Chondrocyte (in vitro differentiated cells): ENCODE data around the gene ART1. TPM values are rescaled to one million over a fixed set of nuclear protein-coding genes. Genes with fewer than 3 reads are reported as not detected.
A peak's percentile ranks its signal among the peaks of the same experiment; 100 is the strongest.

Source experiments
- DNase-seq: peaks from one replicate; pipeline ENCODE4 v3.0.0; 2021; ENCODE audit warnings: mixed read lengths, low spot score
- H3K27ac Mint-ChIP-seq: one replicate; pipeline ENCODE4 v1.8.0; 2021; ENCODE audit warnings: mild to moderate bottlenecking, moderate library complexity, mixed read lengths; ENCODE audit not compliant: unreplicated experiment
- H3K27me3 Mint-ChIP-seq: 2 replicates; pipeline ENCODE4 v1.8.0; 2021; ENCODE audit warnings: low read depth, mixed read lengths
- H3K36me3 Mint-ChIP-seq: 2 replicates; pipeline ENCODE4 v1.8.0; 2021; ENCODE audit warnings: low read depth, mixed read lengths
- H3K4me1 Mint-ChIP-seq: 2 replicates; pipeline ENCODE4 v1.8.0; 2021; ENCODE audit warnings: low read depth, mild to moderate bottlenecking, mixed read lengths
- H3K4me3 Mint-ChIP-seq: one replicate; pipeline ENCODE4 v1.8.0; 2021; ENCODE audit warnings: mild to moderate bottlenecking, moderate library complexity, mixed read lengths; ENCODE audit not compliant: unreplicated experiment
- H3K9me3 Mint-ChIP-seq: 2 replicates; pipeline ENCODE4 v1.8.0; 2021; ENCODE audit warnings: low read depth, mixed read lengths
- total RNA-seq: library from RNA; stranded (reverse); gene quantifications from 3 replicates; pipeline ENCODE4 v1.2.1, GENCODE V29; 2021
- TF ChIP-seq, protein P1 (sequence below): fragments of 200-600 bp; sonication (generic); IDR thresholded peaks from 2 replicates; pipeline ENCODE4 v1.5.0; 2021; ENCODE audit warnings: antibody characterized with exemption, mild to moderate bottlenecking, moderate library complexity

Gene ART1
- total RNA-seq, 1 donor from 2014 or later = not detected

DNA sequence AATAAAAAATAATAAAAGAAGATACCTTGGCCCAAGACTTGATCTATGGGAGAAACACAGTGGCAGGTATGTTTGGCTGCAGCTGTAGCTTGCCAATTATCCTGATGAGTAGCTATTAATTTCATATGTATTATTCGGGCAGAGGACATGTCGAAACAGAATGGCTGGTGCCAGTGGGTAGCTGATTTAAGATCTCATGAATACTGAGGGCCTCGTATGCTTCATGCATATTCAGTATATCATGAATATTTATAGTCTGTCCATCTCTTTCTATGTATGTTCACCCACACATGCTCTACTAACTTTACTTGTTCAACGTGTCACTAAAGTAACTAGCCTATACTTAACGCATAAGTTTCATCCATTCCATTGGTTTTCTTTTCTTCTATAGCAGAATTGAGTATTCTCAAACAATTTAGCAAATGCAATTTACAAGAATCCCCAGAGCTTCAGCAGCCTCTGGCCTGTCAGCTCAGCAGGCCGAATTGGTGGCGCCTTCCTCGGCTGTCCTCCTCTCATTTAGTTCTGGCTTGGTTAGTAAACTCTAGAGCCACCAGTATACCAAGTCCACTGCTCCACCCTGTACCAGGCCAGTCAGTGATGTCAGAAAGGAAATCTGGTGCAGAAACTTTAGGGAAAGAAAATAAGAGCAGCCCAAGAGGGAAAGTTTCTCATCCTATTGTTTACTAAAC is 21.0 kb upstream of the ART1 start:
- no peaks in the 10 kb centered on the region for H3K9me3 Mint-ChIP-seq
- TF ChIP-seq, protein P1, sequence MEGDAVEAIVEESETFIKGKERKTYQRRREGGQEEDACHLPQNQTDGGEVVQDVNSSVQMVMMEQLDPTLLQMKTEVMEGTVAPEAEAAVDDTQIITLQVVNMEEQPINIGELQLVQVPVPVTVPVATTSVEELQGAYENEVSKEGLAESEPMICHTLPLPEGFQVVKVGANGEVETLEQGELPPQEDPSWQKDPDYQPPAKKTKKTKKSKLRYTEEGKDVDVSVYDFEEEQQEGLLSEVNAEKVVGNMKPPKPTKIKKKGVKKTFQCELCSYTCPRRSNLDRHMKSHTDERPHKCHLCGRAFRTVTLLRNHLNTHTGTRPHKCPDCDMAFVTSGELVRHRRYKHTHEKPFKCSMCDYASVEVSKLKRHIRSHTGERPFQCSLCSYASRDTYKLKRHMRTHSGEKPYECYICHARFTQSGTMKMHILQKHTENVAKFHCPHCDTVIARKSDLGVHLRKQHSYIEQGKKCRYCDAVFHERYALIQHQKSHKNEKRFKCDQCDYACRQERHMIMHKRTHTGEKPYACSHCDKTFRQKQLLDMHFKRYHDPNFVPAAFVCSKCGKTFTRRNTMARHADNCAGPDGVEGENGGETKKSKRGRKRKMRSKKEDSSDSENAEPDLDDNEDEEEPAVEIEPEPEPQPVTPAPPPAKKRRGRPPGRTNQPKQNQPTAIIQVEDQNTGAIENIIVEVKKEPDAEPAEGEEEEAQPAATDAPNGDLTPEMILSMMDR = no peak

DNA sequence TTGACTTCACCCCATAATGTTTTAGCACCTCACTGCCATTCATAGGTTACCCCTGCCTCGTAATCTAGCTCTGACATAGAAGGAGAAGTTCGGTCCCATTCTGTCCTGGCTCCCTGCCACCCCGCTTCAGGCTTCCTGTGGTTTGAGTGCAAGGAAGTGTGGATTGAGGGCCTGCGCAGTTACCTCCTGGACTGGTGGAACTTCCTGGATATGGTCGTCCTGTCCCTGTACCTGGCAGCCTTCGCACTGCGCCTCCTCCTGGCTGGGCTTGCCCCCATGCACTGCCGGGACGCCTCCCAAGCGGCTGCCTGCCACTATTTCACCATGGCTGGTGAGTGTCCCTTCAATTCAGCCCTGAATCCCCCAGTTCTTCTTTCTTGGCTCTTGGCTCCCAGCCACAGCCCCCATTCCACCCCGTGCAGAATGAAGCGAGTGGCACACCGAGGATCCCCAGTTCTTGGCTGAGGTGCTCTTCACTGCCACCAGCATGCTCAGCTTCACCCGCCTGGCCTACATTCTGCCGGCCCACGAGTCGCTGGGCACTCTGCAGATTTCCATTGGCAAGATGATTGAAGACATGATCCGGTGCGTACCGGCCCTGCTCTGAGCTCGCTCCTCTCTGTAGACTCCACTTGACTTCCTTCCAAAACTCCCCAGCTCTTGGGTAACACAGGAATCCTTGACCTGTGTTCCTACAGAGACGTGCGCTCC is 18.5 kb upstream of the ART1 start:
- Mint-ChIP-seq H3K27ac (no peak overlapping the region), H3K27me3 (no peaks in the 10 kb centered on the region), H3K36me3 (no peaks in the 10 kb centered on the region), H3K4me3 (no peak overlapping the region), H3K9me3 (no peaks in the 10 kb centered on the region), H3K4me1 (peaks cover 8% of the 10 kb centered on the region)
- TF ChIP-seq, protein P1 = no peak
- DNase-seq = peak; percentile 59

More for the DNA sequence above, 21.0 kb upstream of the ART1 start:
- peak; percentile 20 for DNase-seq
- Mint-ChIP-seq H3K27me3 (no peaks in the 10 kb centered on the region), H3K4me1 (peaks cover 8% of the 10 kb centered on the region), H3K36me3 (no peaks in the 10 kb centered on the region), H3K4me3 (no peak overlapping the region), H3K27ac (no peak overlapping the region)

- H3K4me3 Mint-ChIP-seq = no peak overlapping the region
- H3K4me1 Mint-ChIP-seq = peaks cover 8% of the 10 kb centered on the region
- TF ChIP-seq, protein P1 = no peak
- no peaks in the 10 kb centered on the region for H3K27me3 Mint-ChIP-seq
- peak; percentile 25 for DNase-seq
- peak overlapping the region; percentile 80 for H3K27ac Mint-ChIP-seq
- no peaks in the 10 kb centered on the region for H3K9me3 Mint-ChIP-seq
- H3K36me3 Mint-ChIP-seq = no peaks in the 10 kb centered on the region
Observed at GRCh38 chr11:3627291-3627690, 17.6 kb upstream of the ART1 start.

DNA sequence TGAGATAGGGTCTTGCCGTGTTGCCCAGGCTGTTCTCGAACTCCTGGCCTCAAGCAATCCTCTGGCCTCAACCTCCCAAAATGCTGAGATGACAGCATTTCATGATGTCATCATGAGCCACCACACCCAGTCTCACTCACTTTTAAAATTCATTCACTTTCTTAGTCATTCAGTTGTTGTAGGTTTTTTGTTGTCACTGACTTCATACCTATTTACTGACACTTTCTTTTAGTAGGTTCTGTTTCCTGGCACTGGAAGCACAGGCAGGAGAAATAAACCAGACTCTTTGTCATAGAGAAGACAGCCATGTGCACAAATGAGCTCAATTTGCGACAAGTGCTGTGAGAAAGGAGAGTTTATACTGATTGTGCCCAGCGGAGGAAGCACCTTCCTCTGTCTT is 13.6 kb upstream of the ART1 start:
- Mint-ChIP-seq H3K36me3 (peaks cover 2% of the 10 kb centered on the region), H3K27ac (no peak overlapping the region), H3K4me3 (no peak overlapping the region), H3K9me3 (peaks cover 3% of the 10 kb centered on the region), H3K4me1 (peaks cover 8% of the 10 kb centered on the region), H3K27me3 (peaks cover 8% of the 10 kb centered on the region)
- TF ChIP-seq, protein P1 = no peak
- DNase-seq = peak; percentile 7

DNA sequence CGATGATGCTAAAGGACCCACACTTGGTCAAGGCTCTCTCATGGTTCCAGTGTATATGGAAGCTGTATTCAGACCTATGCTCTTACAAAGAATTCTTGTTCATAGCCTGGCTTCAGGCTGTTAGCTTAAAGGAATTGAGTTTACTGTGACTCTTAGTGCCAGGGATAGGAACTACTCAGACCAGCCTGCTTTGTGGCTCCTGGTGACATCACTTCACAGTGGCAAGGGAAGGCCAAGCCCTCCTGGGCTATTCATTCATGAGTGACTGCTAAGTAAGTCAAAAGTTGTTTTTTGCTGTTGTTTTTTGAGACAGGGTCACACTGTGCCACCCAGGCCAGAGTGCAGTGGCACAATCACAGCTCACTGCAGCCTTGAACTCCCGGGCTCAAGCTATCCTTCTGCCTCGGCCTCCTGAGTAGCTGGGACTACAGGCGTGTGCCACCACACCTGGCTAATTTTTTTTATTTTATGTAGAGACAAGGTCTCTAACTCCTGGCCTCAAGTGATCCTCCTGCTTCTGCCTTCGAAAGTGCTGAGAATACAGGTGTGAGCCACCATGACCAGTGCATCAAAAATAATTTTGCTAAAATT is 12.8 kb upstream of the ART1 start:
- Mint-ChIP-seq H3K27me3 (peaks cover 10% of the 10 kb centered on the region), H3K4me1 (peaks cover 3% of the 10 kb centered on the region), H3K9me3 (peaks cover 3% of the 10 kb centered on the region), H3K27ac (no peak overlapping the region), H3K36me3 (peaks cover 2% of the 10 kb centered on the region), H3K4me3 (no peak overlapping the region)
- DNase-seq = peak; percentile 15
- TF ChIP-seq, protein P1 = no peak
